ENCODE measurements around the gene FBXO7. TPM values are rescaled to one million over a fixed set of nuclear protein-coding genes. Genes with fewer than 3 reads are reported as not detected.

FBXO7 gene
- total and polyA plus RNA-seq, 9 of the 15 experiments (the other 6 are each of a cell fraction or from before 2014, with no cell fraction given) = 34.0 to 162 (median 85.2) TPM

DNA sequence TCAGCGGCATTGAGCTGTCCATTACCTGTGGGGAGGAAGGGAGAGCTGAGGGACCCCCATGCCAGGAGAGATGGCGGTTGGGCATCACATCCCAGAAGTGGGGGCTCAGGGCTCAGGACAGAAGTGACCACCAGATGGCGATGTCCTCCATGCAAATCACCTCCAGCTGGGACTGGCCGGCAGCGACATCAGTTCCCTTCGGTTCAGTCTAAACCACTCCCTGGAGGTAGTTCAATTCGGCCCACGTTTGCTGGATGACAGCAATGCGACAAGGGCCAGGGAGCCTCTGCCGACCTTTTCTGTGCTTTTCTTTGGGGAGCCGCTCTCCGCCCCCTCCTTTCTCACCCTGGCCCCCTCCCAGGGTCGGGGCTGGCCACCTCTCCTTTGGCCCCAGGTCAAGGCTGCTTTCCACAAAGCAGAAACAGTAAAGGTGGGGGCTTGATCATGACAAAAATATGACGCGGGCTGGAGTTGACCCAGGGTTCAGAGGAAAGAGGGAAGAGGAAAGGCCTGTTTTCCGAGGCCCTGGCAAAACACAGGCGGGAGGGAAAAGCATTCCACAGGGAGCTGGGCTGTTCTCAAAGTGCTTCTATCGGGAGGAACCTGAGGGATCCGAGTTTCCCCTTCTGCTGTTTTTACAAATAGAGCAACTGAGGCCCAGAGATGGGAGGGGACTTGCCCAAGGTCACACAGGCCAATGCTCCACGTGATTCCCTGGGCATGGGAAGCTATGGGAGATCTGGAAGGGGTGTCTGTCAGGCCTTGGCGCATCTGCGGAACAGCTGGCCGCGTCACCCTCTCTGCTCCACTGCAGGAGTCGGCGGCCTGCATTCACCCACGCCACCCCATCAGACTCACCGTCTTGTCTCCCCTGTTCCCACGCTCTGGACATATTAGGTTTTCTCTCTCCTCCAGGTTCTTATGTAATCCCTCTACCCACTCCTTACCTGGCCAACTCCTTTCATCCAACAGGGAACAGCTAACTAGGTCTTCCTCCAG is 54.7 kb downstream of the FBXO7 start (continued):
- 0 out of 2 replicates have a peak, but pooled peaks have one; percentile 55 for TF ChIP-seq ARID2 (IDR thresholded peaks at IDR 0.05)
- TF ChIP-seq MAZ (CRISPR knock-in tag; conservative IDR thresholded peaks at IDR 0.05 in 1 of 2, IDR thresholded peaks at IDR 0.05 in 1 of 2) = 0 out of 4 replicates have a peak, but pooled peaks of 1 of the 2 experiments have one; percentile 45
- TF ChIP-seq RCOR1 (IDR thresholded peaks at IDR 0.05; ENCODE audit: borderline replicate concordance in 1 of 2, low read depth in 2 of 2, low read length in 2 of 2) = peak in 1 of 2 experiments; percentile 30; a peak in 1 of 4 replicates
- TF ChIP-seq, protein P1, sequence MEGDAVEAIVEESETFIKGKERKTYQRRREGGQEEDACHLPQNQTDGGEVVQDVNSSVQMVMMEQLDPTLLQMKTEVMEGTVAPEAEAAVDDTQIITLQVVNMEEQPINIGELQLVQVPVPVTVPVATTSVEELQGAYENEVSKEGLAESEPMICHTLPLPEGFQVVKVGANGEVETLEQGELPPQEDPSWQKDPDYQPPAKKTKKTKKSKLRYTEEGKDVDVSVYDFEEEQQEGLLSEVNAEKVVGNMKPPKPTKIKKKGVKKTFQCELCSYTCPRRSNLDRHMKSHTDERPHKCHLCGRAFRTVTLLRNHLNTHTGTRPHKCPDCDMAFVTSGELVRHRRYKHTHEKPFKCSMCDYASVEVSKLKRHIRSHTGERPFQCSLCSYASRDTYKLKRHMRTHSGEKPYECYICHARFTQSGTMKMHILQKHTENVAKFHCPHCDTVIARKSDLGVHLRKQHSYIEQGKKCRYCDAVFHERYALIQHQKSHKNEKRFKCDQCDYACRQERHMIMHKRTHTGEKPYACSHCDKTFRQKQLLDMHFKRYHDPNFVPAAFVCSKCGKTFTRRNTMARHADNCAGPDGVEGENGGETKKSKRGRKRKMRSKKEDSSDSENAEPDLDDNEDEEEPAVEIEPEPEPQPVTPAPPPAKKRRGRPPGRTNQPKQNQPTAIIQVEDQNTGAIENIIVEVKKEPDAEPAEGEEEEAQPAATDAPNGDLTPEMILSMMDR (IDR thresholded peaks at IDR 0.05 in 2 of 3, conservative IDR thresholded peaks at IDR 0.05 in 1 of 3; ENCODE audit: insufficient read depth in 2 of 3, low read depth in 1 of 3, low read length in 3 of 3) = peak; percentile 79 to 80 (median 79)
- TF ChIP-seq ZNF124 (CRISPR knock-in tag; IDR thresholded peaks at IDR 0.05) = no peak
- no peak for TF ChIP-seq SRSF3 (IDR thresholded peaks at IDR 0.05; ENCODE audit: insufficient read depth, low read length)
- no peak for TF ChIP-seq EWSR1 (IDR thresholded peaks at IDR 0.05; ENCODE audit: borderline replicate concordance, low read depth, partially characterized antibody)
- peak; percentile 96 for TF ChIP-seq SMC3 (conservative IDR thresholded peaks at IDR 0.05; ENCODE audit: insufficient read depth, low read depth, low read length)
- TF ChIP-seq MYC (IDR thresholded peaks at IDR 0.05; ENCODE audit: low read depth, low read length) = no peak
- no peak for TF ChIP-seq MYC (CRISPR knock-in tag; IDR thresholded peaks at IDR 0.05; ENCODE audit: borderline replicate concordance, low read depth)
- no peak for TF ChIP-seq CREB1 (IDR thresholded peaks at IDR 0.05)
- no peak for TF ChIP-seq CREB1 (CRISPR knock-in tag; IDR thresholded peaks at IDR 0.05)
- TF ChIP-seq, protein P2, sequence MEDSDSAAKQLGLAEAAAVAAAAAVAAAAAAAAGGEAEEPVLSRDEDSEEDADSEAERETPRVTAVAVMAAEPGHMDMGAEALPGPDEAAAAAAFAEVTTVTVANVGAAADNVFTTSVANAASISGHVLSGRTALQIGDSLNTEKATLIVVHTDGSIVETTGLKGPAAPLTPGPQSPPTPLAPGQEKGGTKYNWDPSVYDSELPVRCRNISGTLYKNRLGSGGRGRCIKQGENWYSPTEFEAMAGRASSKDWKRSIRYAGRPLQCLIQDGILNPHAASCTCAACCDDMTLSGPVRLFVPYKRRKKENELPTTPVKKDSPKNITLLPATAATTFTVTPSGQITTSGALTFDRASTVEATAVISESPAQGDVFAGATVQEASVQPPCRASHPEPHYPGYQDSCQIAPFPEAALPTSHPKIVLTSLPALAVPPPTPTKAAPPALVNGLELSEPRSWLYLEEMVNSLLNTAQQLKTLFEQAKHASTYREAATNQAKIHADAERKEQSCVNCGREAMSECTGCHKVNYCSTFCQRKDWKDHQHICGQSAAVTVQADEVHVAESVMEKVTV (CRISPR knock-in tag; IDR thresholded peaks at IDR 0.05) = peak; percentile 73
- TF ChIP-seq, protein P3, sequence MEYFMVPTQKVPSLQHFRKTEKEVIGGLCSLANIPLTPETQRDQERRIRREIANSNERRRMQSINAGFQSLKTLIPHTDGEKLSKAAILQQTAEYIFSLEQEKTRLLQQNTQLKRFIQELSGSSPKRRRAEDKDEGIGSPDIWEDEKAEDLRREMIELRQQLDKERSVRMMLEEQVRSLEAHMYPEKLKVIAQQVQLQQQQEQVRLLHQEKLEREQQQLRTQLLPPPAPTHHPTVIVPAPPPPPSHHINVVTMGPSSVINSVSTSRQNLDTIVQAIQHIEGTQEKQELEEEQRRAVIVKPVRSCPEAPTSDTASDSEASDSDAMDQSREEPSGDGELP (CRISPR knock-in tag; IDR thresholded peaks at IDR 0.05; ENCODE audit: borderline replicate concordance) = peak; percentile 75; the same call in 1 of the 2 replicates
- peak; percentile 74; the same call in 1 of the 2 replicates for TF ChIP-seq STAG1 (CRISPR knock-in tag; IDR thresholded peaks at IDR 0.05; ENCODE audit: borderline replicate concordance)
- no peak for TF ChIP-seq ETV5 (CRISPR knock-in tag; IDR thresholded peaks at IDR 0.05; ENCODE audit: low read depth)
- 0 out of 2 replicates have a peak, but pooled peaks have one; percentile 37 for TF ChIP-seq RB1 (IDR thresholded peaks at IDR 0.05; ENCODE audit: low read depth)
- 0 out of 2 replicates have a peak, but pooled peaks have one; percentile 14 for TF ChIP-seq EGR1 (conservative IDR thresholded peaks at IDR 0.05)
- peak; percentile 80 to 92 for TF ChIP-seq RAD21 (CRISPR knock-in tag; conservative IDR thresholded peaks at IDR 0.05 in 1 of 2, IDR thresholded peaks at IDR 0.05 in 1 of 2)
- no peak for TF ChIP-seq STAT5B (CRISPR knock-in tag; IDR thresholded peaks at IDR 0.05)
- TF ChIP-seq KDM5B (IDR thresholded peaks at IDR 0.05; ENCODE audit: insufficient replicate concordance, low read depth, low read length) = no peak
- 0 out of 2 replicates have a peak, but pooled peaks have one; percentile 52 for TF ChIP-seq CC2D1A (IDR thresholded peaks at IDR 0.05)
